Choroid plexus epithelial cell (primary cell): ENCODE data around the gene ALAS1.
A peak's percentile ranks its signal among the peaks of the same experiment; 100 is the strongest.
"Not testable (repeated sequence)": the region's sequence is repeated elsewhere in the genome, so short reads cannot be mapped to it uniquely, and the experiment has no call there.

Experiments used
- DNase-seq: peaks from one replicate; pipeline ENCODE4 v3.0.0-alpha.2; 2010; ENCODE audit warnings: low read depth
- H3K4me3 ChIP-seq: 2 replicates; pipeline ENCODE4 v1.5.1; 2011; ENCODE audit warnings: low read depth, mild to moderate bottlenecking, control low read depth, low read length, moderate library complexity
- CTCF ChIP-seq: conservative IDR thresholded peaks from 2 replicates; pipeline ENCODE4 v1.5.1; 2011; ENCODE audit warnings: low read depth, mild to moderate bottlenecking, control low read depth, inconsistent platforms, low read length, moderate library complexity

The ALAS1 gene

DNA sequence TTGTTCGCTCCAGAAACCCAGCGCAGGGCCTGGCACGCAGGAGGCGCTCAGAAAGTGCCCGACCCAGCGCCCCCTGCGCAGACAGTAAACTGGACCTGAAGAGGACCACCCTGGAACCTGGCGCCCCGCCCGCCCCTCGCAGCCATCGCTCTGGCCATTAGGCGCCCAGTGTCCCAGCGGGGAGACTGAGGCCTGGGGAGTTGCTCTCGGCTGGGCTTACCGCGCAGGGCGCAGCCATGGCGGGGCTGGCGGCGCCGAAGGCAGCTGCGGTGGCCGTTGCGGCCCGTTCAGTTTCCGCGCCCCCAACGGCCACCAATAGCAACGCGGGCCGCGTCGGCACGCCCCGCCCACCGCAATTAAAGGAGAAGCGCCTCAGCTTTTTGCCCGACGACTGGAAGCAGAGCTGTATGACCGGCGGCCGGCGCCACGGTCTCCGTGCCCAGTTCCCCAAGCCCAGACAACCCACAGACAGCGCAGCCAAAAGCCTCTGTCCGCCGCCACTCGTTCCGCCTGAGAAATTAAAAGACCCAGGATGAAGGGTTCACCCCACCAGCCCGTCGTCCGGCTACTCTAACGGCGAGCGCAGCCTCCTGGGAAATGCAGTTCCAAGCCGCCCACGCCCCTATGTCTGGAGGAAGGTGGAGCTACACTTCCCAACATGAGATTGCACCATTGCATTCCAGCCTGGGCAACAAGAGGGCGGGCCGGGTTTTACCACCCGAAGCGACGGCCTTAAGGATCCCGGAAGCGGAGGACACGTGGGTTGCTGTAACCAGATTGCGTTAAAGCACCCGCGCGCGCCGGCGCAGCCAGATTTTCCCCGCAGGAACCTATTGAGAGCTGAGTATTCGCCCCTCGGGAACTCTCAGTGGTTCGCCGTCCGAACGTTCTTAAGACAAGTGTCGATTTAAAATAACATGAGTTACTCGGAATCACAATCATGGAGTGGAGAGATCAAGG lies 43.5 kb upstream of the ALAS1 start, which contains the start of gene POC1A:
Gene POC1A (minus strand): TSS at position 289 of the 960 bp plus-strand sequence. CDS start 51 bp downstream, at position 238.
- TF ChIP-seq CTCF: no peak
- peak; percentile 99 for DNase-seq
- peak within 1 kb of the TSS; percentile 82 for H3K4me3 ChIP-seq

DNA sequence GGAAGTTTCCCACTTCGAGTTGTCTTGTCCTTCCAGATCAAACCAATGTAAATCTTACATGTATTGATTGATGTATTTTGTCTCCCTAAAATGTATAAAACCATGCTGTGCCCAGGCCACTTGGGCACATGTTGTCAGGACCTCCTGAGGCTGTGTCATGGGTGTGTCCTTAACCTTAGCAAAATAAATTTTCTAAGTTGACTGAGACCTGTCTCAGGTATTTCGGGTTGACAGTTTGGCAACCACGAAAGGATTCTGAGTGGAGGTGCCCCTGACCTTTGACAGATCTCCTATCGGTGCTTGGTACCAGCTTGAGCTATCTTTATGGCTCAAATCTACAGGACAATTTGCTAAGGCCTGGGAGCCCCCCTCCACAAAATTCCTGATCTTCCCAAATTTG lies 42.0 kb upstream of the ALAS1 start:
- no peak for TF ChIP-seq CTCF
- no peak overlapping the region for H3K4me3 ChIP-seq
- DNase-seq: no peak

DNA sequence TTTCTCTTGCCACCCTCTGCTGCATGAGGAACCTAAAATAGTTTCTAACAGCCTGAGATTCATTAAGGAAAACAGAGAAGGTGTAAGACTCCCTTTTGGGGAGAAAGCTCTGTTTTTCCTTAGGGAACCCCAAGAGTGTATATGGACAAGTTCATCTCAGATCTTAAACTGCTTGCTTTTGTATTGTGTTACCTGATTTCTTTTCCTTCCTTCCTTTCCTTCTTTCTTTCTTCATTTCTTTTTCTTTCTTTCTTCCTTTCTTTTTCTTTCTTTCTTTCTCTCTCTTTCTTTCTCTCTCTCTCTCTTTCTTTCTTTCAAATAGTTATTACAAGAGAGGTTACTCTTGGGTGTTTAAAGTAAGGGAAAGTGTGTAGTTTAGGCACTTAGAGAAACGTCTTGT lies 38.5 kb upstream of the ALAS1 start:
- no peak for TF ChIP-seq CTCF
- H3K4me3 ChIP-seq: no peak overlapping the region
- DNase-seq: no peak

- no peak for TF ChIP-seq CTCF
- no peak for DNase-seq
- no peak overlapping the region for H3K4me3 ChIP-seq
These were observed 35.6 kb upstream of the ALAS1 start for GRCh38 chr3:52162250-52162872.

GRCh38 chr3:52167240-52167639 lies 30.7 kb upstream of the ALAS1 start:
- no peak overlapping the region for H3K4me3 ChIP-seq
- TF ChIP-seq CTCF: no peak
- no peak for DNase-seq

DNA sequence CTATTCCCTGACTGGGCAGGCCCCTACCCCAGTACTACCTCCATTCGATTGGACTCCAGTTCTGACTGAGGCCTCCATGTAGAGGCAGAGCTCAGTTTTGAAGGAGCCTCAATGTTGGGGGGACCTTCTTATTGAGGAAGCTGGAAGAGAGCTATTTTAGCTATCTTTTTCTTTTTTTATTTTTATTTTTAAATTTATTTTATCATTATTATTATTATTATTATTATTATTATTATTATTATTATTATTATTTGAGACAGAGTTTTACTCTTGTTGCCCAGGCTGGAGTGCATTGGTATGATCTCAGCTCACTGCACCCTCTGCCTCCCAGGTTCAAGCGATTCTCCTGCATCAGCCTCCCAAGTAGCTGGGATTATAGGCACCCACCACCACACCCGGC lies 27.7 kb upstream of the ALAS1 start:
- DNase-seq, H3K4me3 ChIP-seq: not testable (repeated sequence)

DNA sequence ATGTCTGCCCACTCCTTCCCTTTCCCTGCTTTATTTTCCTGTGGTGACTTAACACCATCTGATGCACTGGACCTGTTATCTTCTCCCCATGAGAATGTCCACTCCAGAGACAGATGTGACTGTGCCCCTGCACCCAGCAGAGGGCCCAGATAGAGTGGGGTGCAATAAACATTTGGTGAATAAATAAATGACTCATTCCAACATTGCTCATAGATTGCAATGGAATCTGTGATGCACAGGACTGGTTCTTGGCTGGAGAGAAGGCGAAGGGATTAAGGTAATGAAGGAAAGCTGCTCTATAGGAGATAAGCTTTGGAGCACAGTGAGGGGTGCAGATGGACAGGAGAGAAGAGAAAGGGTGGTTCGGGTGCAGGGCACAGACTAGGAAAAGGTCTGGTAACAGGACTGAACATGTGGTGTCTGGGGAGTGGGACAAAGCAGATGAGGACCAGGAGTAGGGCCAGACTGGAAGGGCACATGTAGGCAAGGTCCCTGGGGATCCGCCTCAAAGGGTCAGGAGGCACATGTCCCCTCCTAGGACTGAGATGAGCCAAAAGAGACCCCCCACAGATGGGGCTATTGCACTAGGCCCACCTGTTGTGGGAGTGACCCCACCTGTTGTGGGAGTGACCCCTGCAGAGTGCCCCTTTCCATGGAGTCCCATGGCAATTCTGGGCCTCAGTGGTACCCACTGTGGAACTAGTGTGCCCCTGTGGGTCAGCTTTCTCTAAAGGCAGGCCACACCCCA lies 26.3 kb upstream of the ALAS1 start:
- peak; percentile 25 for TF ChIP-seq CTCF
- H3K4me3 ChIP-seq: no peak overlapping the region
- peak; percentile 51 for DNase-seq
